ENCODE measurements around the gene RGS3.
A peak's percentile ranks its signal among the peaks of the same experiment; 100 is the strongest.

Gene RGS3

GRCh38 chr9:113562653-113563381 is 99.3 kb downstream of the RGS3 start:
- ChIA-PET POLR2A (no interaction called here), CTCF (interaction anchor here (0.6 kb wide), 1 partner anchor 92 kb away, joined by 3 read pairs; no protein-coding TSS in a partner anchor)
- Histone ChIP-seq H3K9me3 (ENCODE audit: control insufficient read depth, insufficient read depth, low read depth, low read length) (no peaks in the 10 kb centered on the region), H3K4me1 (ENCODE audit: control insufficient read depth, insufficient read depth, low read length) (no peaks in the 10 kb centered on the region), H3K36me3 (ENCODE audit: control insufficient read depth in 2 of 2, insufficient read depth in 1 of 2, low read length in 2 of 2) (no peaks in the 10 kb centered on the region), H3K27ac (ENCODE audit: extremely low read depth, low read depth, low read length) (no peak overlapping the region), H3K4me3 (ENCODE audit: low read depth, low read length) (no peak overlapping the region)
- no peak for TF ChIP-seq ZNF223 (tag by site-specific recombination; IDR thresholded peaks at IDR 0.05)
- 0 out of 2 replicates have a peak, but pooled peaks have one; percentile 6 for TF ChIP-seq ZNF768 (tag by site-specific recombination; IDR thresholded peaks at IDR 0.05)
- 0 out of 2 replicates have a peak, but pooled peaks have one; percentile 14 for TF ChIP-seq PRDM1 (tag by site-specific recombination; IDR thresholded peaks at IDR 0.05)
- TF ChIP-seq ZNF600 (tag by site-specific recombination; IDR thresholded peaks at IDR 0.05) = peak; percentile 53; the same call in 1 of the 2 replicates
- TF ChIP-seq FEZF1 (tag by site-specific recombination; IDR thresholded peaks at IDR 0.05) = no peak

GRCh38 chr9:113563826-113564497 is 100.4 kb downstream of the RGS3 start:
- Histone ChIP-seq H3K4me3 (ENCODE audit: low read depth, low read length) (no peak overlapping the region), H3K4me1 (ENCODE audit: control insufficient read depth, insufficient read depth, low read length) (no peaks in the 10 kb centered on the region), H3K36me3 (ENCODE audit: control insufficient read depth in 2 of 2, insufficient read depth in 1 of 2, low read length in 2 of 2) (no peaks in the 10 kb centered on the region), H3K9me3 (ENCODE audit: control insufficient read depth, insufficient read depth, low read depth, low read length) (no peaks in the 10 kb centered on the region), H3K27ac (ENCODE audit: extremely low read depth, low read depth, low read length) (no peak overlapping the region)
- ChIA-PET POLR2A (no interaction called here), CTCF (no interaction called here)
- no peak for TF ChIP-seq OSR2 (tag by site-specific recombination; IDR thresholded peaks at IDR 0.05)
- TF ChIP-seq ZBTB8A (tag by site-specific recombination; IDR thresholded peaks at IDR 0.05) = no peak
- TF ChIP-seq ZNF658 (tag by site-specific recombination; IDR thresholded peaks at IDR 0.05) = no peak
- TF ChIP-seq ZNF341 (tag by site-specific recombination; IDR thresholded peaks at IDR 0.05; ENCODE audit: low read depth) = no peak
- no peak for TF ChIP-seq ZNF585B (tag by site-specific recombination; IDR thresholded peaks at IDR 0.05)
- TF ChIP-seq ZNF138 (tag by site-specific recombination; IDR thresholded peaks at IDR 0.05; ENCODE audit: borderline replicate concordance) = no peak

- ChIA-PET CTCF (no interaction called here), POLR2A (no interaction called here)
- Histone ChIP-seq H3K4me1 (ENCODE audit: control insufficient read depth, insufficient read depth, low read length) (no peaks in the 10 kb centered on the region), H3K4me3 (ENCODE audit: low read depth, low read length) (no peak overlapping the region), H3K27ac (ENCODE audit: extremely low read depth, low read depth, low read length) (no peak overlapping the region), H3K9me3 (ENCODE audit: control insufficient read depth, insufficient read depth, low read depth, low read length) (no peaks in the 10 kb centered on the region), H3K36me3 (ENCODE audit: control insufficient read depth in 2 of 2, insufficient read depth in 1 of 2, low read length in 2 of 2) (no peaks in the 10 kb centered on the region)
- 0 out of 2 replicates have a peak, but pooled peaks have one; percentile 15 for TF ChIP-seq EGR2 (tag by site-specific recombination; IDR thresholded peaks at IDR 0.05; ENCODE audit: low read depth)
- TF ChIP-seq GLIS1 (tag by site-specific recombination; IDR thresholded peaks at IDR 0.05) = peak; percentile 45
- peak; percentile 24; the same call in 1 of the 2 replicates for TF ChIP-seq ZBTB44 (tag by site-specific recombination; IDR thresholded peaks at IDR 0.05)
- TF ChIP-seq ZNF341 (tag by site-specific recombination; IDR thresholded peaks at IDR 0.05; ENCODE audit: low read depth) = 0 out of 2 replicates have a peak, but pooled peaks have one; percentile 14
- TF ChIP-seq ZIC2 (tag by site-specific recombination; IDR thresholded peaks at IDR 0.05) = peak; percentile 95
- TF ChIP-seq, protein P1, sequence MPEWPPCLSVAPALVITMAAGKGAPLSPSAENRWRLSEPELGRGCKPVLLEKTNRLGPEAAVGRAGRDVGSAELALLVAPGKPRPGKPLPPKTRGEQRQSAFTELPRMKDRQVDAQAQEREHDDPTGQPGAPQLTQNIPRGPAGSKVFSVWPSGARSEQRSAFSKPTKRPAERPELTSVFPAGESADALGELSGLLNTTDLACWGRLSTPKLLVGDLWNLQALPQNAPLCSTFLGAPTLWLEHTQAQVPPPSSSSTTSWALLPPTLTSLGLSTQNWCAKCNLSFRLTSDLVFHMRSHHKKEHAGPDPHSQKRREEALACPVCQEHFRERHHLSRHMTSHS (tag by site-specific recombination; IDR thresholded peaks at IDR 0.05) = no peak
- no peak for TF ChIP-seq ZNF132 (tag by site-specific recombination; IDR thresholded peaks at IDR 0.05; ENCODE audit: borderline replicate concordance)
- TF ChIP-seq, protein P2, sequence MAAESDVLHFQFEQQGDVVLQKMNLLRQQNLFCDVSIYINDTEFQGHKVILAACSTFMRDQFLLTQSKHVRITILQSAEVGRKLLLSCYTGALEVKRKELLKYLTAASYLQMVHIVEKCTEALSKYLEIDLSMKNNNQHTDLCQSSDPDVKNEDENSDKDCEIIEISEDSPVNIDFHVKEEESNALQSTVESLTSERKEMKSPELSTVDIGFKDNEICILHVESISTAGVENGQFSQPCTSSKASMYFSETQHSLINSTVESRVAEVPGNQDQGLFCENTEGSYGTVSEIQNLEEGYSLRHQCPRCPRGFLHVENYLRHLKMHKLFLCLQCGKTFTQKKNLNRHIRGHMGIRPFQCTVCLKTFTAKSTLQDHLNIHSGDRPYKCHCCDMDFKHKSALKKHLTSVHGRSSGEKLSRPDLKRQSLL (tag by site-specific recombination; IDR thresholded peaks at IDR 0.05) = no peak
- no peak for TF ChIP-seq ZSCAN5A (tag by site-specific recombination; IDR thresholded peaks at IDR 0.05)
Measured at GRCh38 chr9:113564498-113565237, 101.1 kb downstream of the RGS3 start.

Measured in HEK293 (cell line).